NK-92 (cell line): Measurements from ENCODE around the gene MFAP1.

ENCODE experiments used
- DNase-seq: peaks from one replicate; lab custom pipeline; 2025; ENCODE audit not compliant: unreplicated experiment; lab: John Stamatoyannopoulos, UW

The MFAP1 gene

DNA sequence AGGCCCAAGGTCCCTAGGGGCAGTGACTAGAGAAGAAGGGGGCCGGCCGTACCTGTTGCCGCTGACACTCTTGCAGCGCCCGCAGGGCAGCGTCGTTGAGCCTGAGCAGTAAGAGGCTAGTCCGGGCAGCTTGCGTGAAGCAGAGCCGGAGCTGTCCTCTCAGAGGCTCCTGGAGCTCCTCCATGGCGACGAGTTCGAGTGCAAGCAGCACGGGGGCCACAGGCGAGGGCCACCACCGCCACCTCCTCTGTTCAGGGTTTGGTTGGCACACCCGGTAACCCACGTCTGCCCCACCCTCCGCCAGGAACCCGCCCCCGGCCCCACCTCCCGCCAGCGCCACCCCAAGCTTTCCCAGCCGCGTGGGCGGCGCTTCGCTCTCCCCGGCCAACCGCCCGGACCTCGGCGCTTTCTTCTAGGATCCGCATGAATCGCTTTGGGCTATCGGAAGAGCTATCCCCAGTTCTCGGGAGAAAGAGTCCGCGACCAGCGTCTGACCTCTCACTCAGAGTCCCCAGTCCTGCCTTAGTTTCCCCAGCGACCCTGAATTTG is 47.7 kb downstream of the MFAP1 start, which contains the start of gene ELL3:
Gene ELL3 (minus strand): TSS at position 249 of the 549 bp plus-strand sequence. CDS start 65 bp downstream, at position 184.
- no peak for DNase-seq

DNA sequence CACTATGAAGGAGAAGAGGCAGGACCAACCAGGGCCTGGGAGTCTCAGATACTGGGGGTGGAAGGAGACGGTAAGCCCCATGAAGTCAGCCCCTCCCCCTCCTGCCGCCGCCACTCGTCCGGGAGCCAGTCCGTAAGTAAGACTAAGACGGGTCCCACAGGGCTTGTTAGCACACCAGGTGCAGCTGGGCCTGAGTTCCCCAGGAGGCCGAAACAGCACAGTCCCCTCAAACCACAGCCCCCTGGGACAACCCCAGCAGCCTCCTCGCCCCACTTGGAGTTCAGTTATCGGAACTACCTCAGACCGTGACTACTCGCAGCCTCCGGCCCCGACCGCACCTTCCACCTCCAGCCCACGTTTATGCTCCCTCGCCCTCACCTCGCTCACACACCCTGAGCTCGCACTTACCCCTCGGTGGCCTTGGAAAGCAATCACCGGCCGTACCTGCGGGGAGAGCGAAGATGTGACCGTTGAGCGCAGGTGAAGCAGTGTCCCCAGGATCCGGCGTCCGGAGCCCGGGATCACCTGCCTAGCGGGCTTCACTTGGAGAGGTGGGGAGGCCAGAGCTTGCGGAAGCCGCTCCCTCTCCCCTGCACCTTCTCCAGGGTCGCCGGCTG is 48.3 kb downstream of the MFAP1 start:
- DNase-seq, result no peak

DNA sequence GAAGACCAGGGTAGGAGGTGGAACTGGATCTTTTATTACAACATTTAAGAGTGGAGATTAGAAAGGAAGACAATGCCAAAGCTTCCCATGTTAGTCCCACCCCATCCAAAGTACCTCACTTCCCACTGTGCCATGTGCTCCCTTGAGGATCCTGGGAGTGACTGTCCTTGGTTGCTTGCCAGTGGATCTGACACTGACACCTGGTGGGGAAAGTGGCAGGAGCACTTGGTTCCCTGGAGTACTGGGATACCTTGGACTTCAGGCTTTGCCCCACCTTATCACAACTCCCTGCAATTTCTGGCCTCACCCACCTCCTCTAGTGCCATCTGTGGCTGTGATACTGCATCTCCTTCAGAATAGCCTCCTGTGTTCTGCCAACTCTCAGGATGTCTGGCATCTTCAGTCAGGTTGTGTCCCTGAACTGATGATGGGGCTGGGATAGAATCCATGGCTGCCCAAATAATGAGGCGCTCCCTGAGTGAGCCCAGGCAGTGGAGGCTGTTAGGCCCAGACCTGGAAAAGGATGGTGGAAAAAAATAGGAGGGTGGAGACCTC is 49.0 kb downstream of the MFAP1 start:
- DNase-seq, result no peak

DNA sequence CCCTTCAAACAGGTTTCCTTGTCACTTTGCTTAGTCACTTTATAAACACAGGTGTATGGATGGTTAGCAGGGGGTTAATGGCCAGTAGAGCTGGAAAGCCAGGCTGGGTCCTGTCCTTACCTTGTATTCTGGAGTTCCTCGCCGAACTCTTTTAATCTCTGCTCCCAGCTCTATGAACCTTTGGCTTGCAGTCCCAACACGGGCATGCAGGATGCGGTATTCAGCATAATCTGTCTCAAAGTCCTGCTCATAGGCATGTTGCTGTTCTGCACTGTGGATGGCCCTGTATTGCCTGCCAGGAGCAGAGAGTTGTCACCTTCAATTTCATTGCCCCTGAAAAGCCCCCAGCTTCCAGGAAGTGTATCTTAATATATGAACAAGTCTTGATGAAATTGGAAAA is 50.4 kb downstream of the MFAP1 start:
- DNase-seq, result no peak

DNA sequence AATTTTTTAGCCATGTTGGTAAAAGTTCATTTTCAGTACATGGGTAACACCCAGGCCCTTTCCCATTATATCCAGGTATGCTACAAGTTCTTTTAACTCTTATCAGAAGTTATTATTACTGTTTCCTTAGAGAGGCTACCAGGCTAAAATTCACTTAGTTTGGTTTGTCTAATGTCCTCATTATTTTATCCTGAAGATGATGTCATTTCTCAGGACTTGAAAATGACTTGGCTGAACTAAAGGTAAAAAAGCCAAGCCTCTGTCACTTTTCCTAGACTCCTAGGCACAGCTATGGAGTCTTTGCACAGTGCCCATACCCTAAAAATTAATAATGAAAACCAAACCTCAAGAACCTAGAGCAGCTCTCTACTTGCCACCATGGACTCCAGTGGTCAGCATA is 51.9 kb downstream of the MFAP1 start:
- DNase-seq, result no peak

DNA sequence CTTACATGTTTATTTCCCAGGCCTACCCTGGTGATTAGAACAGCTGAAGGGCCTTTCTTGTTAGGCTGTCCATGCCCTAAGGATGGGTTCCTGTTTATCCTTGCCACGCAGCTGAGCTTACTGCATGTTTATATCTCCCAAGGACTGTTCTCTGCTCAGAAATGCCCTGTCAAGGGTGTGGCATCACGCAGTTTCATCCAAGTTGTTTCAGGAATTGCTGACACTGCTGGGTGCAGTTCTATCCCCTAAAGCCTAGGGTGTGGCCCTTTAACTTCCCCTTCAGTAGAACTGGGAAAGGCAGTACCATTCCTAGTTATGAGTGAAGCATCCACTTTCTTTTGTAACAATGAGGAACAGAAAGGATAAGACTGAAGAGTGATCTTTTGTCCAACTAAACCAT is 52.7 kb downstream of the MFAP1 start:
- no peak for DNase-seq

DNA sequence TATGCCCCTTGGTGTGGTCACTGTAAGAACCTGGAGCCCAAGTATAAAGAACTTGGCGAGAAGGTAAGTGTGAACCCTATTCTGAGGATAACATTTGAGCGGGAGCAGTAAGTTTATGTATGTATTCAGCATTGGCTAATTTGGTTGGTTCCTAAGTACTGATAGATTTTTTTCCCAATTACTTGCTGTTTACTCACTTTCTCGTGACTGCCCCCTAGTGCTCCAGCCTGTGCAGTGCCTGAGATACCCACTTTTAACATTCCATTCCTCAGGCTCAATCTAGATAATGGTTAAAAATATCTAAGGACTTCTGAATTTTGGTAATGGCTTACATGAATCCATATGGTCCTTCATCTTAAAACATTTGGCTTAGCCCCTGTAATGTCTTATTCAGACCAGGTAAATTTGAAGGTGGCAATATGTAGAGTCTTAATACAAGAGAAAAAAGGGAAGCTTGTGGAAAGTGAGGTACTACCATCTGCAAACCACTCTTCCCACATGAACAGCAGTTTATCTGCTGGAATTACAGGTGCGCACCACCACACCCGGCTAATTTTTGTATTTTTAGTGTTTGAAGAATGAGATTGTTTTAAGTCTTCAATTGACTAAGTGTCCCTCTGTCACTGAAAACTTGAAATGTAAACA is 54.8 kb downstream of the MFAP1 start:
- DNase-seq, result no peak

DNA sequence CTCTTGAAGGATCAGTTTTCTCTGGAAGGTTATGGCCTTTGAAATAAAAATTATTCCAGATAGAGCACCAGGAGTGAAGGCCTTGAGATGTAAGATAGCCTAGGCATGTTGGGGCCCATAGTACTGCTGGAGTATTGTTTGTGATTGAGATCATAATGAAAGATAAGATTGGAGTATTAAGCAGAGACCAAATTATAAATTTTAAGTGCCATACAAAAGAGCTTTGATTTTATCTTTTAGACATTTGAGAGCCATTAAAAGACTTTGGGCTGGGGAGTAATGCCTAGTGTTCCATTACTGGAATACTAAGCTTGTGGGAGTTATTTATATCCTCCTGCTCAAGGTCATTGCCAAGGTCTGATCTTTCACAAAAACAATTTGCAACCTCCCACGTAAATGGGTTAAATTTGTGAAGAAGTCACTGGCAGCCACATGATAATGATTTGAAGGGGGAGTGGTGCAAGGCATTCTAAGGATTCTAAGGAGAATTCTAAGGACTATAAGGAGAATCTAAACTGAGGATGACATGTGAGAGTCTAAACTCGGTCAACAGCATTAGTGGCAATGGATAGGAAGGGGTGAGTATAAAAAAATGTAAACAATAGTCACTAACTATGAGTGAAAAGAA is 60.6 kb downstream of the MFAP1 start:
- DNase-seq, result no peak

DNA sequence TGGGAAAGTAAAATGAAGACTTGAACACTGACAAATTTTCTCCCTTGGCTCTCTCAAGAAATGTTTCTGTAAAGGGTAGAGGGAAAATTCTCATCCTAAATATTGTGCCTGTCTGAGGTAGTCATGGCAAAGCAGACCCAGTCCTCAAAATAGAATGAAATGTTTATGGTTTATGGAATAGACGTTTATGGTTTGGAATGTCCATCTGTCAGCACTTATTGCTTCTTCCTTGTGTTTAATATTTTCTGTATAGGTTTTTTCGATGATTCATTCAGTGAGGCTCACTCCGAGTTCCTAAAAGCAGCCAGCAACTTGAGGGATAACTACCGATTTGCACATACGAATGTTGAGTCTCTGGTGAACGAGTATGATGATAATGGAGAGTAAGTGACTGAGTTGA is 61.7 kb downstream of the MFAP1 start:
- no peak for DNase-seq
